ENCODE measurements around the gene MARK2.

DNA sequence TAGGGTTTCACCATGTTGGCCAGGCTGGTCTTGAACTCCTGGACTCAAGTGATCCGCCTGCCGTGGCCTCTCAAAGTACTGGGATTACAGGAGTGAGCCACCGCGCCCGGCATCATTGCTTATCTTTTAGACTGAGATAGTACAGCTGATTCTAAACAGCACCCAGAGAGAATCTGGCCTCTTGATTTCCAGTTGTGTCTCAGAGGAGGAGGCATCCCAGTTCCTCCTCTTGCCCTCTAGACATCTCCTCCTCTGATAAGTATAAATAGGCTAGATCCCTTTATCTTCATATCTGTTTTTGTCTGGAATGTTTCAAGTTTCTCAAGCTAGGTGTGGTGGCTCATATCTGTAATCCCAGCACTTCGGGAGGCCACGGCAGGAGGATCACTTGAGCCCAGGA, 7.0 kb downstream of the MARK2 start:
- TF ChIP-seq USF2 (IDR thresholded peaks at IDR 0.05; ENCODE audit: borderline replicate concordance, low read depth, low read length), result no peak
- TF ChIP-seq SIN3A (IDR thresholded peaks at IDR 0.05; ENCODE audit: low read depth, low read length), result no peak
- no peak for TF ChIP-seq CTCF (IDR thresholded peaks at IDR 0.05 in 2 of 3, conservative IDR thresholded peaks at IDR 0.05 in 1 of 3; ENCODE audit: control insufficient read depth in 2 of 3, extremely low read depth in 1 of 3, insufficient read depth in 1 of 3, low read depth in 3 of 3, low read length in 3 of 3)
- TF ChIP-seq YY1 (IDR thresholded peaks at IDR 0.05; ENCODE audit: low read depth, low read length), result no peak
- TF ChIP-seq, protein P1, sequence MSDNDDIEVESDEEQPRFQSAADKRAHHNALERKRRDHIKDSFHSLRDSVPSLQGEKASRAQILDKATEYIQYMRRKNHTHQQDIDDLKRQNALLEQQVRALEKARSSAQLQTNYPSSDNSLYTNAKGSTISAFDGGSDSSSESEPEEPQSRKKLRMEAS (IDR thresholded peaks at IDR 0.05; ENCODE audit: low read depth, low read length), result no peak
- TF ChIP-seq HDAC6 (IDR thresholded peaks at IDR 0.05; ENCODE audit: unreplicated experiment), result no peak

Data from GM12878 (cell line).